Adrenal gland (tissue), 12 donors: ENCODE data around the gene CEP135. TPM values are rescaled to one million over a fixed set of nuclear protein-coding genes. Genes with fewer than 3 reads are reported as not detected.
"Not testable (repeated sequence)": the region's sequence is repeated elsewhere in the genome, so short reads cannot be mapped to it uniquely, and the experiment has no call there.

ENCODE experiments used
- DNase-seq, 7 donors: peaks; one replicate each; pipeline ENCODE4 v3.0.0-alpha.2; 2019 to 2020
- H3K27ac ChIP-seq, 5 donors: fragments of 200-600 bp; sonication (generic) in 4 of 5; 1 replicate in 3 of 5; 2 replicates in 2 of 5; pipeline versions ENCODE4 v1.5.1 to v1.8.0; 2016 to 2020; ENCODE audit warnings: mild to moderate bottlenecking in 1 of 5
- H3K27me3 ChIP-seq: fragments of 200-600 bp; 2 replicates; pipeline ENCODE4 v1.8.0; 2021
- H3K36me3 ChIP-seq, 2 donors: fragments of 200-600 bp; replicated peaks in 1 of 2; 1 replicate in 1 of 2; 2 replicates in 1 of 2; pipeline versions ENCODE4 v1.5.1 to v1.8.0; 2018 to 2022
- H3K4me1 ChIP-seq, 2 donors: fragments of 200-600 bp; replicated peaks in 1 of 2; 1 replicate in 1 of 2; 2 replicates in 1 of 2; pipeline versions ENCODE4 v1.5.1 to v1.8.0; 2018 to 2021
- H3K4me3 ChIP-seq, 4 donors: fragments of 200-600 bp; sonication (generic) in 3 of 4; one replicate each; pipeline ENCODE4 v1.5.1; 2016 to 2018
- H3K9me3 ChIP-seq, 3 donors: fragments of 200-600 bp; sonication (generic) in 1 of 3; replicated peaks in 1 of 3; 1 replicate in 2 of 3; 2 replicates in 1 of 3; pipeline versions ENCODE4 v1.5.1 to v1.8.0; 2016 to 2021
- CTCF ChIP-seq, 6 experiments: fragments of 450-650 bp in 4 of 6; fragments of 200-600 bp in 2 of 6; sonication (generic) in 1 of 6; IDR thresholded peaks; 1 replicate in 5 of 6; 2 replicates in 1 of 6; pipeline versions ENCODE4 v1.5.1 to v1.8.0; 2016 to 2021; ENCODE audit warnings: antibody characterized with exemption in 6 of 6, mild to moderate bottlenecking in 2 of 6, moderate library complexity in 1 of 6
- POLR2A ChIP-seq, 2 donors: fragments of 450-650 bp; IDR thresholded peaks; one replicate each; pipeline ENCODE4 v1.6.1; 2017; ENCODE audit warnings: antibody characterized with exemption in 2 of 2, mild to moderate bottlenecking in 2 of 2, moderate library complexity in 1 of 2
- WGBS, 4 donors: extraction: QIAGEN DNeasy Blood & Tissue Kit in 2 of 4; methylation state at CpG; one replicate each; pipeline versions ENCODE4 v1.1.5 to v1.1.7; 2013 to 2017; 5-methylcytosine and 5-hydroxymethylcytosine counted together
- intact Hi-C, 2 donors: fragments of 100-400 bp; cut with DNase I; formaldehyde crosslinking; loops; one replicate each; pipeline versions ENCODE4 v1.14.1 to v1.15.0; 2022 to 2023
- polyA plus RNA-seq, 3 donors: library from polyadenylated mRNA; stranded (reverse); fragments of 200-250 nt in 2 of 3; fragments of 350-450 nt in 1 of 3; fragmentation: Illumina TruSeq in 1 of 3; extraction: RNeasy Lipid Tissue Mini Kit (QIAGEN cat#74804) in 1 of 3; gene quantifications; one replicate each; pipeline ENCODE4 v1.2.3, GENCODE V29; 2013 to 2014
- total RNA-seq, 9 donors: library from RNA; depleted of rRNA in 4 of 9; stranded (reverse); fragments of >200 nt in 4 of 9; fragments of 120-200 nt in 1 of 9; fragmentation: NEBNext Ultra II Directional in 1 of 9; extraction: Animal tissue kit (Norgen Biotek cat#: 25700) in 1 of 9; gene quantifications; one replicate each; pipeline versions ENCODE4 v1.1.0 to v1.2.4, GENCODE V29; 2013 to 2023
- donor health status: healthy with polysubstance abuse.
- donor health status: Bipolar disorder and iron deficiency.
- donor health status: DM: yes; HTN: yes; CAD: no.
- donor health status: DM: no; HTN: no; CAD: no.
- donor health status: DM: no; HTN: no; CAD: no.
- donor health status: DM: yes; HTN: yes; CAD: no.

The CEP135 gene
- total and polyA plus RNA-seq, 12 donors = 1.0 to 7.5 (median 3.2) TPM

- Histone ChIP-seq H3K36me3 (no peaks in the 10 kb centered on the region), H3K4me1 (no peaks in the 10 kb centered on the region), H3K9me3 (no peaks in the 10 kb centered on the region), H3K27ac (no peak overlapping the region), H3K27me3 (no peaks in the 10 kb centered on the region), H3K4me3 (no peak overlapping the region)
- DNase-seq = no peak
- 76 to 86% (median 80%) methylated on average over 3 of the region's 3 CpGs for WGBS, 4 donors
- intact Hi-C loops = no loop called here
- TF ChIP-seq POLR2A (IDR thresholded peaks at IDR 0.05) (no peak), CTCF (IDR thresholded peaks at IDR 0.05) (no peak)
Measured at GRCh38 chr4:56062106-56062505, 113.4 kb downstream of the CEP135 start.

- no peak for DNase-seq
- 52 to 61% (median 57%) methylated on average over 4 of the region's 4 CpGs for WGBS, 4 donors
- Histone ChIP-seq H3K4me3 (no peak overlapping the region), H3K27me3 (no peaks in the 10 kb centered on the region), H3K27ac (no peak overlapping the region), H3K4me1 (no peaks in the 10 kb centered on the region), H3K36me3 (no peaks in the 10 kb centered on the region), H3K9me3 (no peaks in the 10 kb centered on the region)
- intact Hi-C loops = no loop called here
- TF ChIP-seq CTCF (IDR thresholded peaks at IDR 0.05) (no peak), POLR2A (IDR thresholded peaks at IDR 0.05) (no peak)
Measured at GRCh38 chr4:56062526-56063145, 113.9 kb downstream of the CEP135 start.

GRCh38 chr4:56066493-56066892 lies 117.7 kb downstream of the CEP135 start:
- Histone ChIP-seq H3K27me3 (no peaks in the 10 kb centered on the region), H3K4me1 (no peaks in the 10 kb centered on the region), H3K27ac (no peak overlapping the region), H3K36me3 (no peaks in the 10 kb centered on the region), H3K4me3 (no peak overlapping the region), H3K9me3 (no peaks in the 10 kb centered on the region)
- intact Hi-C loops = no loop called here
- 86 to 97% (median 89%) methylated on average over 2 of the region's 2 CpGs for WGBS, 4 donors
- TF ChIP-seq POLR2A (IDR thresholded peaks at IDR 0.05) = no peak
- no peak for TF ChIP-seq CTCF (IDR thresholded peaks at IDR 0.05)
- no peak for DNase-seq

- no peaks in the 10 kb centered on the region for H3K9me3 ChIP-seq
- 66 to 82% (median 79%) methylated on average over 6 of the region's 6 CpGs for WGBS, 4 donors
- no peaks in the 10 kb centered on the region for H3K4me1 ChIP-seq
- TF ChIP-seq CTCF (IDR thresholded peaks at IDR 0.05) (no peak), POLR2A (IDR thresholded peaks at IDR 0.05) (no peak)
- no peaks in the 10 kb centered on the region for H3K27me3 ChIP-seq
- DNase-seq = no peak
- H3K27ac ChIP-seq = no peak overlapping the region
- intact Hi-C loops = no loop called here
- H3K36me3 ChIP-seq = no peaks in the 10 kb centered on the region
- H3K4me3 ChIP-seq = no peak overlapping the region
Measured at GRCh38 chr4:56067826-56068225, 119.1 kb downstream of the CEP135 start.

- H3K4me1 ChIP-seq, H3K27me3 ChIP-seq, H3K4me3 ChIP-seq, H3K27ac ChIP-seq, H3K36me3 ChIP-seq, H3K9me3 ChIP-seq, intact Hi-C loops, DNase-seq: not testable (repeated sequence)
- WGBS, 4 donors = 77 to 82% (median 82%) methylated on average over 3 of the region's 3 CpGs
Measured at GRCh38 chr4:56072730-56073129, 124.0 kb downstream of the CEP135 start.
